ENCODE data around the gene SCP2D1. TPM values are rescaled to one million over a fixed set of nuclear protein-coding genes. Genes with fewer than 3 reads are reported as not detected.
"Not testable (repeated sequence)": the region's sequence is repeated elsewhere in the genome, so short reads cannot be mapped to it uniquely, and the experiment has no call there.

Gene SCP2D1
- total and polyA plus RNA-seq, 9 of the 15 experiments (the other 6 are each of a cell fraction or from before 2014, with no cell fraction given), result not detected

DNA sequence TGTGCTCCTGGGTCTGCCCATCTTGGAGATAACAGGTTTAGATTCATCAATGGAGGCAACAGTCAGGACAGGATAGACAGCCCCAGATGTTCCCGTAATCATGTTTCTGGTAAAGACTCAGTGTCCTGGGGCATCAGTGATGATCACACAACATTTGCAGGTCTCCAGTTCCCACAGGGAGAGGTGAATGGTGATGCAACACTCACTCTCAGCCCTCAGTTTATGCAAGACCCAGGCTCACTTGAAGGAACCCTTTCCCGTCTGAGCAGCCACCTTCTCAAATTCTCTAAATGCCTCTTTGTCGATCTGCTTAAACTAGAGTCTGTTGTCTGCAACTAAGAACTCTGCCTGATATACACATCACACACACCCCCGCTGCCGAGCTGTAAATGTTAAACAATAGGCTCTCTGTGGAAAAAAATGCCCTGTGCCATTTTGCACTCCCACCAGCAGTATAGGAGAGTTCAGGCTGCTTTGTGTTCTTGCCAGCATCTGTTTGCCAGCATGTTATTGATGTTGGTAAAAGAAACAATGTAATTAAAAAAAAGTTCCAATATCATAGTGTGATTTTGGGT is 30.1 kb upstream of the SCP2D1 start:
- ChIA-PET CTCF (ENCODE audit: low intra/inter-chr PET ratio) (no interaction called here), POLR2A (no interaction called here)
- no peaks in the 10 kb centered on the region for H3K9me1 ChIP-seq (ENCODE audit: control insufficient read depth, insufficient read depth, low read length)
- no TSS peak for BruUV-seq (replicated peaks)
- H3K4me2 ChIP-seq (ENCODE audit: insufficient read depth, low read length), result no peak overlapping the region
- no peaks in the 10 kb centered on the region for H4K20me1 ChIP-seq (replicated peaks; ENCODE audit: control insufficient read depth, insufficient read depth, low read length)
- H3K9me3 ChIP-seq (replicated peaks; ENCODE audit: control insufficient read depth, insufficient read depth, low read depth, low read length), result no peaks in the 10 kb centered on the region
- DNase-seq (ENCODE audit: extremely low read depth in 1 of 4, low spot score in 3 of 4) (no peak), ATAC-seq (no peak), FAIRE-seq (no peak)
- no peak overlapping the region for H3K27ac ChIP-seq (ENCODE audit: extremely low read depth, low read depth, low read length)
- no peak overlapping the region for H2AFZ ChIP-seq (ENCODE audit: low read depth, low read length)
- 0% methylated on average over 4 of the region's 5 CpGs for WGBS (ENCODE audit: insufficient coverage, low coverage, missing lambda C conversion rate)
- H3K9ac ChIP-seq (ENCODE audit: insufficient read depth in 1 of 2, low read depth in 2 of 2, low read length in 2 of 2), result no peak overlapping the region
- no peak overlapping the region for H3K4me3 ChIP-seq
- in situ Hi-C loops (cut with MboI), result no loop called here
- intact Hi-C loops (cut with micrococcal nuclease), result no loop called here
- no peaks in the 10 kb centered on the region for H3K36me3 ChIP-seq (ENCODE audit: control insufficient read depth, insufficient read depth, low read length)
- no peaks in the 10 kb centered on the region for H3K4me1 ChIP-seq (replicated peaks in 1 of 2; ENCODE audit: control insufficient read depth in 2 of 2, insufficient read depth in 2 of 2, low read length in 2 of 2)
- no peaks in the 10 kb centered on the region for H3K79me2 ChIP-seq (ENCODE audit: control insufficient read depth, insufficient read depth, low read length)
- TF ChIP-seq NFATC3 (IDR thresholded peaks at IDR 0.05) (no peak), ZNF507 (tag; conservative IDR thresholded peaks at IDR 0.05) (no peak), CGGBP1 (CRISPR knock-in tag; IDR thresholded peaks at IDR 0.05) (no peak), CHD4 (IDR thresholded peaks at IDR 0.05; ENCODE audit: insufficient read depth, insufficient replicate concordance, low read depth, low read length, poor library complexity, severe bottlenecking) (no peak), ZNF785 (CRISPR knock-in tag; IDR thresholded peaks at IDR 0.05) (no peak), CBFA2T3 (IDR thresholded peaks at IDR 0.05) (no peak), NR2C1 (IDR thresholded peaks at IDR 0.05) (no peak), NR2C1 (tag; IDR thresholded peaks at IDR 0.05) (no peak), IRF2 (CRISPR knock-in tag; IDR thresholded peaks at IDR 0.05) (no peak), ZNF217 (CRISPR knock-in tag; IDR thresholded peaks at IDR 0.05) (no peak), ZBTB49 (CRISPR knock-in tag; IDR thresholded peaks at IDR 0.05; ENCODE audit: borderline replicate concordance) (no peak), CREB1 (IDR thresholded peaks at IDR 0.05) (no peak), CREB1 (CRISPR knock-in tag; IDR thresholded peaks at IDR 0.05) (no peak)
- TF ChIP-seq, protein P1, sequence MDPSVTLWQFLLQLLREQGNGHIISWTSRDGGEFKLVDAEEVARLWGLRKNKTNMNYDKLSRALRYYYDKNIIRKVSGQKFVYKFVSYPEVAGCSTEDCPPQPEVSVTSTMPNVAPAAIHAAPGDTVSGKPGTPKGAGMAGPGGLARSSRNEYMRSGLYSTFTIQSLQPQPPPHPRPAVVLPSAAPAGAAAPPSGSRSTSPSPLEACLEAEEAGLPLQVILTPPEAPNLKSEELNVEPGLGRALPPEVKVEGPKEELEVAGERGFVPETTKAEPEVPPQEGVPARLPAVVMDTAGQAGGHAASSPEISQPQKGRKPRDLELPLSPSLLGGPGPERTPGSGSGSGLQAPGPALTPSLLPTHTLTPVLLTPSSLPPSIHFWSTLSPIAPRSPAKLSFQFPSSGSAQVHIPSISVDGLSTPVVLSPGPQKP (CRISPR knock-in tag; IDR thresholded peaks at IDR 0.05), result no peak
- peaks cover 0 to 7% of the 10 kb centered on the region in 2 experiments; a peak in 2 of 5 replicates for H3K27me3 ChIP-seq (ENCODE audit: control insufficient read depth in 2 of 2, insufficient read depth in 2 of 2, low read length in 2 of 2)

- not testable (repeated sequence) for DNase-seq (ENCODE audit: extremely low read depth in 1 of 4, low spot score in 3 of 4)
Measured at GRCh38 chr20:18787046-18787445, 26.5 kb upstream of the SCP2D1 start.

More at GRCh38 chr20:18787046-18787445, 26.5 kb upstream of the SCP2D1 start:
- FAIRE-seq; H3K79me2 ChIP-seq (ENCODE audit: control insufficient read depth, insufficient read depth, low read length); in situ Hi-C loops (cut with MboI); H3K9ac ChIP-seq (ENCODE audit: insufficient read depth in 1 of 2, low read depth in 2 of 2, low read length in 2 of 2); H3K9me3 ChIP-seq (replicated peaks; ENCODE audit: control insufficient read depth, insufficient read depth, low read depth, low read length); H2AFZ ChIP-seq (ENCODE audit: low read depth, low read length); H3K27ac ChIP-seq (ENCODE audit: extremely low read depth, low read depth, low read length); H3K36me3 ChIP-seq (ENCODE audit: control insufficient read depth, insufficient read depth, low read length); H3K4me1 ChIP-seq (replicated peaks in 1 of 2; ENCODE audit: control insufficient read depth in 2 of 2, insufficient read depth in 2 of 2, low read length in 2 of 2); H4K20me1 ChIP-seq (replicated peaks; ENCODE audit: control insufficient read depth, insufficient read depth, low read length); H3K9me1 ChIP-seq (ENCODE audit: control insufficient read depth, insufficient read depth, low read length); intact Hi-C loops (cut with micrococcal nuclease); ATAC-seq; H3K4me2 ChIP-seq (ENCODE audit: insufficient read depth, low read length); POLR2A ChIA-PET; H3K4me3 ChIP-seq; BruUV-seq (replicated peaks); CTCF ChIA-PET (ENCODE audit: low intra/inter-chr PET ratio); H3K27me3 ChIP-seq (ENCODE audit: control insufficient read depth in 2 of 2, insufficient read depth in 2 of 2, low read length in 2 of 2): not testable (repeated sequence)
- 0% methylated on average over 2 of the region's 2 CpGs for WGBS (ENCODE audit: insufficient coverage, low coverage, missing lambda C conversion rate)

Data from K562 (cell line).